NB4 (cell line): ENCODE data around the gene TRIML1.

Experiments used
- MYC ChIP-seq: IDR thresholded peaks from 2 replicates; pipeline ENCODE4 v1.6.1; 2011; ENCODE audit warnings: low read depth, low read length
- POLR2A ChIP-seq: IDR thresholded peaks from 2 replicates; pipeline ENCODE4 v1.6.1; 2011; ENCODE audit warnings: mild to moderate bottlenecking; ENCODE audit not compliant: insufficient read length; ENCODE audit errors: extremely low read depth
- TF ChIP-seq, protein P1 (sequence below): IDR thresholded peaks from one replicate; pipeline ENCODE4 v1.5.1; 2012; ENCODE audit warnings: low read depth, low read length
- TF ChIP-seq, protein P2 (sequence below): IDR thresholded peaks from 2 replicates; pipeline ENCODE4 v1.6.1; 2011; ENCODE audit warnings: low read depth, low read length

DNA sequence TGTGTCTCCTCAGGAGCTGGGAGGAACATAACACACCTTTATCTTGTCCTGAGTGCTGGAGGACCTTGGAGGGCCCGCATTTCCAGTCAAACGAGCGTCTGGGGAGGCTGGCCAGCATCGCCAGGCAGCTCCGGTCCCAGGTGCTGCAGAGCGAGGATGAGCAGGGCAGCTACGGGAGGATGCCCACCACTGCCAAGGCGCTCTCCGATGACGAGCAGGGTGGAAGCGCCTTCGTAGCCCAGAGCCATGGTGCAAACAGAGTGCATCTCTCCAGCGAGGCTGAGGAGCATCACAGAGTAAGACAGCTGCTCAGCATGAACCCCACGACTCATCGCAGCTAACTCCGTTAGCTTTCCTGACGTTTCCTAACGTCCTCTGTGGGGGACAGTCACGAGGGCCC lies 430 bp downstream of the TRIML1 start:
- TF ChIP-seq, protein P1, sequence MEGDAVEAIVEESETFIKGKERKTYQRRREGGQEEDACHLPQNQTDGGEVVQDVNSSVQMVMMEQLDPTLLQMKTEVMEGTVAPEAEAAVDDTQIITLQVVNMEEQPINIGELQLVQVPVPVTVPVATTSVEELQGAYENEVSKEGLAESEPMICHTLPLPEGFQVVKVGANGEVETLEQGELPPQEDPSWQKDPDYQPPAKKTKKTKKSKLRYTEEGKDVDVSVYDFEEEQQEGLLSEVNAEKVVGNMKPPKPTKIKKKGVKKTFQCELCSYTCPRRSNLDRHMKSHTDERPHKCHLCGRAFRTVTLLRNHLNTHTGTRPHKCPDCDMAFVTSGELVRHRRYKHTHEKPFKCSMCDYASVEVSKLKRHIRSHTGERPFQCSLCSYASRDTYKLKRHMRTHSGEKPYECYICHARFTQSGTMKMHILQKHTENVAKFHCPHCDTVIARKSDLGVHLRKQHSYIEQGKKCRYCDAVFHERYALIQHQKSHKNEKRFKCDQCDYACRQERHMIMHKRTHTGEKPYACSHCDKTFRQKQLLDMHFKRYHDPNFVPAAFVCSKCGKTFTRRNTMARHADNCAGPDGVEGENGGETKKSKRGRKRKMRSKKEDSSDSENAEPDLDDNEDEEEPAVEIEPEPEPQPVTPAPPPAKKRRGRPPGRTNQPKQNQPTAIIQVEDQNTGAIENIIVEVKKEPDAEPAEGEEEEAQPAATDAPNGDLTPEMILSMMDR = no peak
- no peak for TF ChIP-seq POLR2A
- TF ChIP-seq, protein P2, sequence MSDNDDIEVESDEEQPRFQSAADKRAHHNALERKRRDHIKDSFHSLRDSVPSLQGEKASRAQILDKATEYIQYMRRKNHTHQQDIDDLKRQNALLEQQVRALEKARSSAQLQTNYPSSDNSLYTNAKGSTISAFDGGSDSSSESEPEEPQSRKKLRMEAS = no peak
- TF ChIP-seq MYC = no peak
